ENCODE data around the gene AMOTL2. TPM values are rescaled to one million over a fixed set of nuclear protein-coding genes. Genes with fewer than 3 reads are reported as not detected.

AMOTL2 gene
- total and polyA plus RNA-seq, 10 of the 15 experiments (the other 5 are each of a cell fraction or from before 2014, with no cell fraction given): 0.20 to 0.33 TPM; not detected in 8

DNA sequence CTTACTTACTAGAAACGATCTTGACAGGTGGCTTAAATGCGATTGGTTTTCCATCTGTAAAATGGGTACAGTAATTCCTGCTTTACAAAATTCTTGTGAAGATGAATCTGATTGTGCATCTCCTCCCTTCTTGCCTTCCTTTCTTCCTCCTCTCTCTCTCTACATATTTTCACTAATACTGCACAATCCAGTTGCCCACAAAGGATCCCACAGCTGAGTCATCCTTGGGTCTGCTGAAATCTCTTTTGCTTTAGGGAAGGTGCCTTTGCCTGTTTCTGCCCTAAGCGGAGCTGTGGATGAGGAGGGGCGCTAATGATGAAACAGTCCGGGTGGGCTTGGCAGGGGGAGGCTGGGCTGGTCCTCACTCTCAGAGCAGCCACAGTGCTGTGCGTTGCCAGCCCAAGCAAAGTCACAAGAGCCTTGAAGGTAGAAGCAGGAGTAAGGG lies 46.1 kb downstream of the AMOTL2 start (continued):
- TF ChIP-seq SP1 (IDR thresholded peaks at IDR 0.05; ENCODE audit: low read depth, low read length): no peak
- TF ChIP-seq NRF1 (conservative IDR thresholded peaks at IDR 0.05; ENCODE audit: low read depth, low read length): no peak
- TF ChIP-seq CHD4 (IDR thresholded peaks at IDR 0.05): no peak
- TF ChIP-seq, protein P1, sequence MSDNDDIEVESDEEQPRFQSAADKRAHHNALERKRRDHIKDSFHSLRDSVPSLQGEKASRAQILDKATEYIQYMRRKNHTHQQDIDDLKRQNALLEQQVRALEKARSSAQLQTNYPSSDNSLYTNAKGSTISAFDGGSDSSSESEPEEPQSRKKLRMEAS (IDR thresholded peaks at IDR 0.05; ENCODE audit: low read depth, low read length): no peak
- TF ChIP-seq ZZZ3 (IDR thresholded peaks at IDR 0.05; ENCODE audit: control insufficient read depth, insufficient read length, low read depth): no peak

DNA sequence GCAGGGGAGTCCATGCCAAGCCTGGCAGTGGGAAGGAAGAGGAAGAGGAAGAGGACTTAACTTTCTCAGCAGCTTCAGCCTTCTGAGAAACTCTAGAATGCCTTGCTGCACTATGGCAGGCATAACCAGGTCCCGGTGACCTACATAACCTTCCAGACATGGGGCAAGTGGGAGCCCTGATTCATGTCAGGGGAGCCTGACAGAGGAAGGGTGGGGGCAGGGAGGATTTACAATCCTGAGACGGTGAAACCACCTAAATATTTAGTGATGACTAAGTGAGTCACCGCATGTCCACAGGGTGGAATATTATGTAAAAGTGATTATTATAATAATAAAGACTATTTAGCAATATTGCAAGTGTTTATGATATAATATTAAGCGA lies 46.7 kb downstream of the AMOTL2 start:
- Histone ChIP-seq H3K27me3 (replicated peaks in 1 of 2; ENCODE audit: control insufficient read depth in 2 of 2, insufficient read depth in 2 of 2, low read length in 1 of 2) (peaks cover 0 to 4% of the 10 kb centered on the region in 2 experiments; a peak in 2 of 4 replicates), H3K4me2 (ENCODE audit: control insufficient read depth, insufficient read depth) (no peak overlapping the region), H3K9me3 (replicated peaks; ENCODE audit: control insufficient read depth, insufficient read depth, low read length) (no peaks in the 10 kb centered on the region), H3K36me3 (ENCODE audit: control insufficient read depth in 2 of 2, insufficient read depth in 2 of 2, low read length in 1 of 2) (no peaks in the 10 kb centered on the region), H3K4me1 (ENCODE audit: control insufficient read depth, insufficient read depth, low read length) (no peaks in the 10 kb centered on the region), H3K27ac (ENCODE audit: control insufficient read depth, insufficient read depth) (no peak overlapping the region), H3K4me3 (no peak overlapping the region), H3K9ac (ENCODE audit: control insufficient read depth, insufficient read depth, low read length) (no peak overlapping the region), H3K79me2 (ENCODE audit: control insufficient read depth, insufficient read depth, low read length) (no peaks in the 10 kb centered on the region), H4K20me1 (ENCODE audit: control insufficient read depth, insufficient read depth) (no peaks in the 10 kb centered on the region), H2AFZ (ENCODE audit: control insufficient read depth, low read depth, low read length) (no peak overlapping the region)
- no TSS peak for BruUV-seq (replicated peaks)
- ATAC-seq: no peak
- 18% methylated on average over 4 of the region's 4 CpGs for WGBS (ENCODE audit: insufficient coverage, insufficient replicate concordance, low lambda C conversion rate, missing lambda C conversion rate)
- no peak for FAIRE-seq
- ChIA-PET SMC1A (ENCODE audit: uncharacterized antibody, unreplicated experiment) (no interaction called here), RAD21 (ENCODE audit: unreplicated experiment) (no interaction called here), CTCF (interaction anchor here (1.6 kb wide), 1 partner anchor 145 kb away, joined by 4 read pairs; no protein-coding TSS in a partner anchor), POLR2A (no interaction called here)
- no peak for DNase-seq (ENCODE audit: low read depth, low spot score)
- in situ Hi-C loops (cut with MboI) (no loop called here), intact Hi-C loops (cut with micrococcal nuclease; ENCODE audit: unreplicated experiment) (no loop called here)
- TF ChIP-seq POLR2A (IDR thresholded peaks at IDR 0.05; ENCODE audit: low read depth, low read length) (no peak), FOXK2 (IDR thresholded peaks at IDR 0.05) (no peak), ESRRA (IDR thresholded peaks at IDR 0.05; ENCODE audit: low read length) (no peak), TBL1XR1 (IDR thresholded peaks at IDR 0.05; ENCODE audit: low read depth, low read length) (no peak), BHLHE40 (IDR thresholded peaks at IDR 0.05; ENCODE audit: borderline replicate concordance in 1 of 2, low read depth in 2 of 2, low read length in 1 of 2) (no peak), ETV6 (conservative IDR thresholded peaks at IDR 0.05 in 1 of 2, IDR thresholded peaks at IDR 0.05 in 1 of 2; ENCODE audit: borderline replicate concordance in 1 of 2, low read depth in 1 of 2) (no peak), CBFB (IDR thresholded peaks at IDR 0.05; ENCODE audit: low read depth) (no peak), WRNIP1 (IDR thresholded peaks at IDR 0.05; ENCODE audit: borderline replicate concordance, low read depth, low read length) (no peak), BACH1 (IDR thresholded peaks at IDR 0.05; ENCODE audit: borderline replicate concordance) (no peak), SUZ12 (IDR thresholded peaks at IDR 0.05; ENCODE audit: unreplicated experiment) (no peak), GATAD2B (conservative IDR thresholded peaks at IDR 0.05; ENCODE audit: low read depth) (no peak), HDAC6 (IDR thresholded peaks at IDR 0.05; ENCODE audit: unreplicated experiment) (no peak), SREBF1 (IDR thresholded peaks at IDR 0.05; ENCODE audit: low read length) (no peak), PAX5 (IDR thresholded peaks at IDR 0.05; ENCODE audit: borderline replicate concordance, low read depth, low read length) (no peak), RELA (IDR thresholded peaks at IDR 0.05; ENCODE audit: borderline replicate concordance, partially characterized antibody) (no peak)
- TF ChIP-seq, protein P2, sequence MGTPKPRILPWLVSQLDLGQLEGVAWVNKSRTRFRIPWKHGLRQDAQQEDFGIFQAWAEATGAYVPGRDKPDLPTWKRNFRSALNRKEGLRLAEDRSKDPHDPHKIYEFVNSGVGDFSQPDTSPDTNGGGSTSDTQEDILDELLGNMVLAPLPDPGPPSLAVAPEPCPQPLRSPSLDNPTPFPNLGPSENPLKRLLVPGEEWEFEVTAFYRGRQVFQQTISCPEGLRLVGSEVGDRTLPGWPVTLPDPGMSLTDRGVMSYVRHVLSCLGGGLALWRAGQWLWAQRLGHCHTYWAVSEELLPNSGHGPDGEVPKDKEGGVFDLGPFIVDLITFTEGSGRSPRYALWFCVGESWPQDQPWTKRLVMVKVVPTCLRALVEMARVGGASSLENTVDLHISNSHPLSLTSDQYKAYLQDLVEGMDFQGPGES (IDR thresholded peaks at IDR 0.05): no peak
- TF ChIP-seq, protein P3, sequence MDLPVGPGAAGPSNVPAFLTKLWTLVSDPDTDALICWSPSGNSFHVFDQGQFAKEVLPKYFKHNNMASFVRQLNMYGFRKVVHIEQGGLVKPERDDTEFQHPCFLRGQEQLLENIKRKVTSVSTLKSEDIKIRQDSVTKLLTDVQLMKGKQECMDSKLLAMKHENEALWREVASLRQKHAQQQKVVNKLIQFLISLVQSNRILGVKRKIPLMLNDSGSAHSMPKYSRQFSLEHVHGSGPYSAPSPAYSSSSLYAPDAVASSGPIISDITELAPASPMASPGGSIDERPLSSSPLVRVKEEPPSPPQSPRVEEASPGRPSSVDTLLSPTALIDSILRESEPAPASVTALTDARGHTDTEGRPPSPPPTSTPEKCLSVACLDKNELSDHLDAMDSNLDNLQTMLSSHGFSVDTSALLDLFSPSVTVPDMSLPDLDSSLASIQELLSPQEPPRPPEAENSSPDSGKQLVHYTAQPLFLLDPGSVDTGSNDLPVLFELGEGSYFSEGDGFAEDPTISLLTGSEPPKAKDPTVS (IDR thresholded peaks at IDR 0.05; ENCODE audit: low read depth, low read length): no peak
- TF ChIP-seq, protein P4, sequence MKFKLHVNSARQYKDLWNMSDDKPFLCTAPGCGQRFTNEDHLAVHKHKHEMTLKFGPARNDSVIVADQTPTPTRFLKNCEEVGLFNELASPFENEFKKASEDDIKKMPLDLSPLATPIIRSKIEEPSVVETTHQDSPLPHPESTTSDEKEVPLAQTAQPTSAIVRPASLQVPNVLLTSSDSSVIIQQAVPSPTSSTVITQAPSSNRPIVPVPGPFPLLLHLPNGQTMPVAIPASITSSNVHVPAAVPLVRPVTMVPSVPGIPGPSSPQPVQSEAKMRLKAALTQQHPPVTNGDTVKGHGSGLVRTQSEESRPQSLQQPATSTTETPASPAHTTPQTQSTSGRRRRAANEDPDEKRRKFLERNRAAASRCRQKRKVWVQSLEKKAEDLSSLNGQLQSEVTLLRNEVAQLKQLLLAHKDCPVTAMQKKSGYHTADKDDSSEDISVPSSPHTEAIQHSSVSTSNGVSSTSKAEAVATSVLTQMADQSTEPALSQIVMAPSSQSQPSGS (IDR thresholded peaks at IDR 0.05; ENCODE audit: low read length): no peak
